ENCODE data around the gene TSPAN13. TPM values are rescaled to one million over a fixed set of nuclear protein-coding genes. Genes with fewer than 3 reads are reported as not detected.

The TSPAN13 gene
- polyA plus RNA-seq, 1 donor from 2014 or later, result 315 TPM

DNA sequence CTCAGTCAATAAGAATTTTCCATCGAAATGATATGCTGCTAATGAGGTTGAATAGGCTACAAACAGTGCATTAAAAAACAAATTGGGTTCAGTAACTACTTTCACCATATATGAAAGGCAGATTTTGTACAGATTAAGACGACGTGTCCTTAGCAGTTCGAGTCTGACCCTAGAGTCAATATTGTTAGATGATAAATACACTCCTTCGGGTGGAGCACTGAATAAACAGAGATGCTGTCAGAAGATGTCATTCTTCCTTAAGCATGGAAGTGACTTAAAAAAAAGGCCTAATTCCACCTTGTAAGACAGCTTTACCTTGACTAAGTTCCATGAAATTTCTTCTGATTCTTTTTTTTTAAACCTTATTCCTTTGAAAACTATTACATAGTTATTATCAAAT is 57.0 kb downstream of the TSPAN13 start:
- no peaks in the 10 kb centered on the region for H3F3A ChIP-seq (ENCODE audit: insufficient read depth, low read length, poor library complexity, severe bottlenecking)
- H3K36me3 ChIP-seq (ENCODE audit: insufficient read depth, low read length), result no peaks in the 10 kb centered on the region
- no peaks in the 10 kb centered on the region for H4K20me1 ChIP-seq (ENCODE audit: insufficient read depth)
- H3K9me3 ChIP-seq (ENCODE audit: low read length), result no peaks in the 10 kb centered on the region
- no peak overlapping the region for H3K4me2 ChIP-seq (ENCODE audit: low read length)
- H3K79me2 ChIP-seq (replicated peaks; ENCODE audit: insufficient read depth, low read length), result no peaks in the 10 kb centered on the region
- no peak overlapping the region for H3K9ac ChIP-seq (ENCODE audit: low read length)
- no peak for TF ChIP-seq POLR2AphosphoS5 (IDR thresholded peaks at IDR 0.05)
- TF ChIP-seq SMC3 (conservative IDR thresholded peaks at IDR 0.05; ENCODE audit: poor library complexity), result no peak
- no peak for TF ChIP-seq EP300 (conservative IDR thresholded peaks at IDR 0.05; ENCODE audit: poor library complexity, severe bottlenecking)
- TF ChIP-seq MXI1 (conservative IDR thresholded peaks at IDR 0.05; ENCODE audit: poor library complexity, severe bottlenecking), result no peak
- TF ChIP-seq, protein P1, sequence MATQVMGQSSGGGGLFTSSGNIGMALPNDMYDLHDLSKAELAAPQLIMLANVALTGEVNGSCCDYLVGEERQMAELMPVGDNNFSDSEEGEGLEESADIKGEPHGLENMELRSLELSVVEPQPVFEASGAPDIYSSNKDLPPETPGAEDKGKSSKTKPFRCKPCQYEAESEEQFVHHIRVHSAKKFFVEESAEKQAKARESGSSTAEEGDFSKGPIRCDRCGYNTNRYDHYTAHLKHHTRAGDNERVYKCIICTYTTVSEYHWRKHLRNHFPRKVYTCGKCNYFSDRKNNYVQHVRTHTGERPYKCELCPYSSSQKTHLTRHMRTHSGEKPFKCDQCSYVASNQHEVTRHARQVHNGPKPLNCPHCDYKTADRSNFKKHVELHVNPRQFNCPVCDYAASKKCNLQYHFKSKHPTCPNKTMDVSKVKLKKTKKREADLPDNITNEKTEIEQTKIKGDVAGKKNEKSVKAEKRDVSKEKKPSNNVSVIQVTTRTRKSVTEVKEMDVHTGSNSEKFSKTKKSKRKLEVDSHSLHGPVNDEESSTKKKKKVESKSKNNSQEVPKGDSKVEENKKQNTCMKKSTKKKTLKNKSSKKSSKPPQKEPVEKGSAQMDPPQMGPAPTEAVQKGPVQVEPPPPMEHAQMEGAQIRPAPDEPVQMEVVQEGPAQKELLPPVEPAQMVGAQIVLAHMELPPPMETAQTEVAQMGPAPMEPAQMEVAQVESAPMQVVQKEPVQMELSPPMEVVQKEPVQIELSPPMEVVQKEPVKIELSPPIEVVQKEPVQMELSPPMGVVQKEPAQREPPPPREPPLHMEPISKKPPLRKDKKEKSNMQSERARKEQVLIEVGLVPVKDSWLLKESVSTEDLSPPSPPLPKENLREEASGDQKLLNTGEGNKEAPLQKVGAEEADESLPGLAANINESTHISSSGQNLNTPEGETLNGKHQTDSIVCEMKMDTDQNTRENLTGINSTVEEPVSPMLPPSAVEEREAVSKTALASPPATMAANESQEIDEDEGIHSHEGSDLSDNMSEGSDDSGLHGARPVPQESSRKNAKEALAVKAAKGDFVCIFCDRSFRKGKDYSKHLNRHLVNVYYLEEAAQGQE (IDR thresholded peaks at IDR 0.05; ENCODE audit: borderline replicate concordance), result no peak
- TF ChIP-seq, protein P2, sequence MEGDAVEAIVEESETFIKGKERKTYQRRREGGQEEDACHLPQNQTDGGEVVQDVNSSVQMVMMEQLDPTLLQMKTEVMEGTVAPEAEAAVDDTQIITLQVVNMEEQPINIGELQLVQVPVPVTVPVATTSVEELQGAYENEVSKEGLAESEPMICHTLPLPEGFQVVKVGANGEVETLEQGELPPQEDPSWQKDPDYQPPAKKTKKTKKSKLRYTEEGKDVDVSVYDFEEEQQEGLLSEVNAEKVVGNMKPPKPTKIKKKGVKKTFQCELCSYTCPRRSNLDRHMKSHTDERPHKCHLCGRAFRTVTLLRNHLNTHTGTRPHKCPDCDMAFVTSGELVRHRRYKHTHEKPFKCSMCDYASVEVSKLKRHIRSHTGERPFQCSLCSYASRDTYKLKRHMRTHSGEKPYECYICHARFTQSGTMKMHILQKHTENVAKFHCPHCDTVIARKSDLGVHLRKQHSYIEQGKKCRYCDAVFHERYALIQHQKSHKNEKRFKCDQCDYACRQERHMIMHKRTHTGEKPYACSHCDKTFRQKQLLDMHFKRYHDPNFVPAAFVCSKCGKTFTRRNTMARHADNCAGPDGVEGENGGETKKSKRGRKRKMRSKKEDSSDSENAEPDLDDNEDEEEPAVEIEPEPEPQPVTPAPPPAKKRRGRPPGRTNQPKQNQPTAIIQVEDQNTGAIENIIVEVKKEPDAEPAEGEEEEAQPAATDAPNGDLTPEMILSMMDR (IDR thresholded peaks at IDR 0.05; ENCODE audit: poor library complexity, severe bottlenecking), result no peak
- no peak for TF ChIP-seq TAF1 (IDR thresholded peaks at IDR 0.05; ENCODE audit: low read depth)
- no peak for TF ChIP-seq EZH2 (IDR thresholded peaks at IDR 0.05; ENCODE audit: borderline replicate concordance, insufficient read depth, low read length, poor library complexity, severe bottlenecking)
- no peak for TF ChIP-seq RAD21 (conservative IDR thresholded peaks at IDR 0.05)
- H2AFZ ChIP-seq (ENCODE audit: low read depth, low read length), result no peak overlapping the region
- H3K4me3 ChIP-seq (ENCODE audit: low read length), result no peak overlapping the region
- no peaks in the 10 kb centered on the region for H3K27me3 ChIP-seq (ENCODE audit: insufficient read depth, low read depth, low read length)
- no peaks in the 10 kb centered on the region for H3K9me2 ChIP-seq (ENCODE audit: insufficient read depth, low read length)
- H3K27ac ChIP-seq (ENCODE audit: low read length), result no peak overlapping the region

DNA sequence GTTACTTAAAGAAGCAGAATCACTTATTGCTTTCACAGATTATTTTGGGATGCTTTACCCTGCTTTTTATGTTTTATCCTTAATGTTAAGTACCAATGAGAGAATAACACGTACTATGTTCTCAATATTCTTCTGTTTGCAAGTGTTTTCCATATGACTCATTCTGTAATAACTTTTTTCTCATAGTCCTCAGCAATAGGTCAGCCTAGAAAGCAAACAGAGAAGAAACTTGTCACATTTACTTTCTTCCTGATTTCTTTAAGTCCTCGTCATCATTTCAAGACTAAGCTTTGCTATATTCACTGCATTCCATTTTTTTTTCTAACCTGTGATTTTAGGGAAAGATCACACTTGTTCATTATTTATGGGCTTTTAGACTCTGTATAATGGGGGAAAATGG is 58.0 kb downstream of the TSPAN13 start:
- Histone ChIP-seq H3K36me3 (ENCODE audit: insufficient read depth, low read length) (no peaks in the 10 kb centered on the region), H2AFZ (ENCODE audit: low read depth, low read length) (no peak overlapping the region), H3K9me2 (ENCODE audit: insufficient read depth, low read length) (no peaks in the 10 kb centered on the region), H3K79me2 (replicated peaks; ENCODE audit: insufficient read depth, low read length) (no peaks in the 10 kb centered on the region), H3F3A (ENCODE audit: insufficient read depth, low read length, poor library complexity, severe bottlenecking) (no peaks in the 10 kb centered on the region), H4K20me1 (ENCODE audit: insufficient read depth) (no peaks in the 10 kb centered on the region), H3K27me3 (ENCODE audit: insufficient read depth, low read depth, low read length) (no peaks in the 10 kb centered on the region), H3K4me2 (ENCODE audit: low read length) (no peak overlapping the region), H3K27ac (ENCODE audit: low read length) (no peak overlapping the region), H3K4me3 (ENCODE audit: low read length) (no peak overlapping the region), H3K9me3 (ENCODE audit: low read length) (no peaks in the 10 kb centered on the region), H3K9ac (ENCODE audit: low read length) (no peak overlapping the region)
- TF ChIP-seq TAF1 (IDR thresholded peaks at IDR 0.05; ENCODE audit: low read depth) (no peak), EZH2 (IDR thresholded peaks at IDR 0.05; ENCODE audit: borderline replicate concordance, insufficient read depth, low read length, poor library complexity, severe bottlenecking) (no peak), MXI1 (conservative IDR thresholded peaks at IDR 0.05; ENCODE audit: poor library complexity, severe bottlenecking) (no peak), EP300 (conservative IDR thresholded peaks at IDR 0.05; ENCODE audit: poor library complexity, severe bottlenecking) (no peak), SMC3 (conservative IDR thresholded peaks at IDR 0.05; ENCODE audit: poor library complexity) (no peak), POLR2AphosphoS5 (IDR thresholded peaks at IDR 0.05) (no peak), RAD21 (conservative IDR thresholded peaks at IDR 0.05) (no peak)
- TF ChIP-seq, protein P2 (IDR thresholded peaks at IDR 0.05; ENCODE audit: poor library complexity, severe bottlenecking), result no peak
- TF ChIP-seq, protein P1 (IDR thresholded peaks at IDR 0.05; ENCODE audit: borderline replicate concordance), result no peak

All from neural cell (in vitro differentiated cells).